Mucosa of rectum (tissue), 2 donors: Measurements from ENCODE around the gene GAL3ST2.
"Not testable (repeated sequence)": the region's sequence is repeated elsewhere in the genome, so short reads cannot be mapped to it uniquely, and the experiment has no call there.

Experiments used
- H3K27ac ChIP-seq, 2 donors: one replicate each; pipeline ENCODE4 v1.7.0; 2013; ENCODE audit warnings: inconsistent platforms in 2 of 2, low read depth in 2 of 2, low read length in 2 of 2
- H3K27me3 ChIP-seq, 2 donors: one replicate each; pipeline ENCODE4 v1.7.0; 2013; ENCODE audit warnings: low read length in 2 of 2; ENCODE audit not compliant: control insufficient read depth in 2 of 2, insufficient read depth in 2 of 2
- H3K36me3 ChIP-seq, 2 donors: one replicate each; pipeline ENCODE4 v1.7.0; 2013; ENCODE audit warnings: low read length in 2 of 2; ENCODE audit not compliant: control insufficient read depth in 2 of 2, insufficient read depth in 2 of 2
- H3K4me1 ChIP-seq, 2 donors: one replicate each; pipeline ENCODE4 v1.7.0; 2013; ENCODE audit warnings: low read length in 2 of 2, mild to moderate bottlenecking in 1 of 2; ENCODE audit not compliant: control insufficient read depth in 2 of 2, insufficient read depth in 2 of 2
- H3K4me3 ChIP-seq, 2 donors: one replicate each; pipeline ENCODE4 v1.7.0; 2013; ENCODE audit warnings: low read length in 2 of 2
- H3K9ac ChIP-seq, 2 donors: one replicate each; pipeline ENCODE4 v1.7.0; 2013; ENCODE audit warnings: low read length in 2 of 2, low read depth in 1 of 2, mild to moderate bottlenecking in 1 of 2
- H3K9me3 ChIP-seq, 2 donors: one replicate each; pipeline ENCODE4 v1.7.0; 2013; ENCODE audit warnings: low read length in 2 of 2; ENCODE audit not compliant: control insufficient read depth in 2 of 2
- donor health status: healthy.
- donor health status: Normal muscosa, but diverticular disease.

The GAL3ST2 gene

GRCh38 chr2:241815477-241816430 lies 39.1 kb downstream of the GAL3ST2 start:
- H3K9ac ChIP-seq = no peak overlapping the region
- no peak overlapping the region for H3K27ac ChIP-seq
- H3K4me3 ChIP-seq = no peak overlapping the region
- H3K27me3 ChIP-seq = peaks cover 0 to 3% of the 10 kb centered on the region in 2 donors
- H3K4me1 ChIP-seq = peaks cover 8 to 28% of the 10 kb centered on the region in 2 donors
- no peaks in the 10 kb centered on the region for H3K9me3 ChIP-seq
- no peaks in the 10 kb centered on the region for H3K36me3 ChIP-seq

- peaks cover 0 to 3% of the 10 kb centered on the region in 2 donors for H3K27me3 ChIP-seq
- no peaks in the 10 kb centered on the region for H3K36me3 ChIP-seq
- H3K27ac ChIP-seq = no peak overlapping the region
- H3K4me3 ChIP-seq = no peak overlapping the region
- H3K9me3 ChIP-seq = no peaks in the 10 kb centered on the region
- no peak overlapping the region for H3K9ac ChIP-seq
- peaks cover 8 to 24% of the 10 kb centered on the region in 2 donors for H3K4me1 ChIP-seq
Measured at GRCh38 chr2:241816431-241817121, 40.0 kb downstream of the GAL3ST2 start.

GRCh38 chr2:241817126-241817820 lies 40.7 kb downstream of the GAL3ST2 start:
- Histone ChIP-seq H3K4me3 (no peak overlapping the region), H3K9me3 (no peaks in the 10 kb centered on the region), H3K27me3 (peaks cover 0 to 3% of the 10 kb centered on the region in 2 donors), H3K27ac (no peak overlapping the region), H3K36me3 (no peaks in the 10 kb centered on the region), H3K9ac (no peak overlapping the region), H3K4me1 (peaks cover 8 to 24% of the 10 kb centered on the region in 2 donors)

- Histone ChIP-seq H3K4me1 (peaks cover 8 to 24% of the 10 kb centered on the region in 2 donors), H3K9ac (peak overlapping the region in 1 of 2 donors; percentile 10)
- not testable (repeated sequence) for H3K27me3 ChIP-seq, H3K4me3 ChIP-seq, H3K36me3 ChIP-seq, H3K9me3 ChIP-seq, H3K27ac ChIP-seq
Measured at GRCh38 chr2:241817821-241818215, 41.2 kb downstream of the GAL3ST2 start.

- peaks cover 8 to 24% of the 10 kb centered on the region in 2 donors for H3K4me1 ChIP-seq
- no peak overlapping the region for H3K27ac ChIP-seq
- no peaks in the 10 kb centered on the region for H3K9me3 ChIP-seq
- peaks cover 0 to 3% of the 10 kb centered on the region in 2 donors for H3K27me3 ChIP-seq
- no peaks in the 10 kb centered on the region for H3K36me3 ChIP-seq
- H3K9ac ChIP-seq = peak overlapping the region in 1 of 2 donors; percentile 10
- no peak overlapping the region for H3K4me3 ChIP-seq
Measured at GRCh38 chr2:241818229-241818942, 41.8 kb downstream of the GAL3ST2 start.

GRCh38 chr2:241818943-241819270 lies 42.3 kb downstream of the GAL3ST2 start:
- Histone ChIP-seq H3K9ac (no peak overlapping the region), H3K27ac (no peak overlapping the region)

GRCh38 chr2:241819947-241820624 lies 43.5 kb downstream of the GAL3ST2 start:
- peaks cover 8 to 24% of the 10 kb centered on the region in 2 donors for H3K4me1 ChIP-seq
- H3K9me3 ChIP-seq, H3K9ac ChIP-seq, H3K27me3 ChIP-seq, H3K27ac ChIP-seq, H3K4me3 ChIP-seq, H3K36me3 ChIP-seq: not testable (repeated sequence)

More at GRCh38 chr2:241818943-241819270, 42.3 kb downstream of the GAL3ST2 start:
- Histone ChIP-seq H3K4me3 (no peak overlapping the region), H3K4me1 (peaks cover 8 to 24% of the 10 kb centered on the region in 2 donors), H3K27me3 (peaks cover 0 to 3% of the 10 kb centered on the region in 2 donors), H3K9me3 (no peaks in the 10 kb centered on the region), H3K36me3 (no peaks in the 10 kb centered on the region)

GRCh38 chr2:241820625-241821384 lies 44.2 kb downstream of the GAL3ST2 start:
- peaks cover 0 to 3% of the 10 kb centered on the region in 2 donors for H3K27me3 ChIP-seq
- no peak overlapping the region for H3K27ac ChIP-seq
- H3K36me3 ChIP-seq = no peaks in the 10 kb centered on the region
- no peak overlapping the region for H3K4me3 ChIP-seq
- no peak overlapping the region for H3K9ac ChIP-seq
- H3K9me3 ChIP-seq = no peaks in the 10 kb centered on the region
- peaks cover 8 to 19% of the 10 kb centered on the region in 2 donors for H3K4me1 ChIP-seq
